ENCODE data around the gene MLEC. TPM values are rescaled to one million over a fixed set of nuclear protein-coding genes. Genes with fewer than 3 reads are reported as not detected.

MLEC gene
- total and polyA plus RNA-seq, 5 donors from 2014 or later = 28.2 to 61.4 (median 42.3) TPM

DNA sequence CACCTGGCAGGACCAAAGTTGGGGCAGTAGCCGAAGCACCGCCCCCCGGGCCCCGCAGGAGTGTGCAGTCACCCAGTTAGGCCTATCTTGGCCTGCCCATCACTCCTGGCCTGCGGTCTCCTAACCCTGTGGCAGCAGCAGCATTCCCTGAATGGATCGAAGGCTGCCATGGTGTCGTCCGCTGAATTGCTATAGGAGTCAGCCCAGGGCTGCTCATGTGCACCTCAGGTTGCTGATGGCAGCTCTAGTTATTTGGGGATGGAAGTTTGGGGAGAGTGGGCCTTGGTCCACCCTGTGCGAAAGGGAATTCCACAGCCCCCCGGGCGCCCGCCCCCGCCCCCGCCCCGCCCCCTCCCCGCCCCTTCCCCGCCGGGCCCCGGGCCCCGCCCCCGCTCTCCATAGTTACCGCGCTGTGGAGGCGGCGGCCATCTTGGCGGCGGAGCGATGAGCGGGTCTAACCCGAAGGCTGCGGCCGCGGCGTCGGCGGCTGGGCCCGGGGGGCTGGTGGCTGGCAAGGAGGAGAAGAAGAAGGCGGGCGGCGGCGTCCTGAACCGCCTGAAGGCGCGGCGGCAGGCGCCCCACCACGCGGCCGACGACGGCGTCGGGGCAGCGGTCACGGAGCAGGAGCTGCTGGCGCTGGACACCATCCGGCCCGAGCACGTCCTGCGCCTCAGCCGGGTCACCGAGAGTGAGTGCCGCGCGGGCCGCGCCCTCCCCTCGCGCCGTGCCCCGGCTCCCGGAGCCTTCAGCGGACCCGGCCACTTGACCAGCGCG lies 23.3 kb downstream of the MLEC start, which contains the start of gene UNC119B:
Gene UNC119B, plus strand, starts transcription at position 428 of the 774 bp plus-strand sequence. Its CDS starts 17 bp downstream, at position 445.
- no peaks in the 10 kb centered on the region for H3K27me3 Mint-ChIP-seq
- H3K4me1 Mint-ChIP-seq = peaks cover 18 to 36% (median 29%) of the 10 kb centered on the region in 4 donors
- Histone ChIP-seq H3K36me3 (ENCODE audit: control insufficient read depth, insufficient read depth, low read length) (peaks cover 10% of the 10 kb centered on the region), H3K4me3 (ENCODE audit: low read depth, low read length) (peak within 1 kb of the TSS; percentile 68), H3K4me1 (ENCODE audit: control insufficient read depth, insufficient read depth, low read length, poor library complexity, severe bottlenecking) (peaks cover 26% of the 10 kb centered on the region), H3K27ac (ENCODE audit: insufficient read depth, low read length, poor library complexity, severe bottlenecking) (peak within 1 kb of the TSS; percentile 68), H3K9me3 (ENCODE audit: control insufficient read depth in 2 of 2, low read length in 2 of 2) (no peaks in the 10 kb centered on the region), H3K27me3 (ENCODE audit: control insufficient read depth, insufficient read depth, low read length) (no peaks in the 10 kb centered on the region)
- H3K4me3 Mint-ChIP-seq = peak within 1 kb of the TSS; percentile 93 to 97 (median 94)
- peaks cover 8% of the 10 kb centered on the region for H3K36me3 Mint-ChIP-seq
- ATAC-seq (ENCODE audit: low read depth in 2 of 2) (peak; percentile 81 to 82), DNase-seq (peak; percentile 61 to 73 (median 71))
- no peaks in the 10 kb centered on the region for H3K9me3 Mint-ChIP-seq
- H3K27ac Mint-ChIP-seq = peak within 1 kb of the TSS; percentile 67 to 92 (median 86)

DNA sequence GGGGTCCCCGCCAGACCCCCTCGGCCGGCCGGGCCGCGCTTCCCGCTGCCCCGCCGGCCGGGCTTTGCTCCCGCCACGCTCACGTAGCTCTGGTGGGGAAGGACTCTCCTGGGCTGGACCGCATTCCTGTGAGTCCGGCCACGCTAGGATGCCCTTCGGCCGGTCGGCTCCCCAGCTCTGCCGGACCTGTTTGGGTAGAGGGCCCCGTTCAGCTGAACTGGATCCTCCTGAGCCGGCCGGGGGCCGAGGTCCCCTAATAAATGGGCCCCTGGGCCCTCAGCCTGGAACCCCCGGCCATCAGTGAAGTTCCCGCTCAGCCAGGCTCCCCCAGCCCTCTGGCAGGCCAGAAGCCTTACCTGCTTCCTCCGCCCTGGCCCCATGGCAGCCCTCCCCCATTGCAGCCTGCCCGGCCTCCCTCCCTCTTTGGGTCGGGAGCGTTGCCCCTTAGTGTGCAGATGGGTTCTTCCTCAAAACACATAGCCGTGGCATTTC lies 23.9 kb downstream of the MLEC start:
- peak overlapping the region; percentile 51 for H3K4me3 ChIP-seq (ENCODE audit: low read depth, low read length)
- H3K4me1 ChIP-seq (ENCODE audit: control insufficient read depth, insufficient read depth, low read length, poor library complexity, severe bottlenecking) = peaks cover 26% of the 10 kb centered on the region
- Mint-ChIP-seq H3K4me3 (peak overlapping the region; percentile 93 to 97 (median 94)), H3K9me3 (no peaks in the 10 kb centered on the region), H3K27ac (peak overlapping the region; percentile 67 to 92 (median 86)), H3K4me1 (peaks cover 18 to 36% (median 29%) of the 10 kb centered on the region in 4 donors), H3K27me3 (no peaks in the 10 kb centered on the region), H3K36me3 (peaks cover 8% of the 10 kb centered on the region)
- H3K9me3 ChIP-seq (ENCODE audit: control insufficient read depth in 2 of 2, low read length in 2 of 2) = no peaks in the 10 kb centered on the region
- no peak for DNase-seq
- H3K27me3 ChIP-seq (ENCODE audit: control insufficient read depth, insufficient read depth, low read length) = no peaks in the 10 kb centered on the region
- peak in 1 of 2 donors; percentile 16 for ATAC-seq (ENCODE audit: low read depth in 2 of 2)
- peak overlapping the region; percentile 68 for H3K27ac ChIP-seq (ENCODE audit: insufficient read depth, low read length, poor library complexity, severe bottlenecking)
- peaks cover 13% of the 10 kb centered on the region for H3K36me3 ChIP-seq (ENCODE audit: control insufficient read depth, insufficient read depth, low read length)

DNA sequence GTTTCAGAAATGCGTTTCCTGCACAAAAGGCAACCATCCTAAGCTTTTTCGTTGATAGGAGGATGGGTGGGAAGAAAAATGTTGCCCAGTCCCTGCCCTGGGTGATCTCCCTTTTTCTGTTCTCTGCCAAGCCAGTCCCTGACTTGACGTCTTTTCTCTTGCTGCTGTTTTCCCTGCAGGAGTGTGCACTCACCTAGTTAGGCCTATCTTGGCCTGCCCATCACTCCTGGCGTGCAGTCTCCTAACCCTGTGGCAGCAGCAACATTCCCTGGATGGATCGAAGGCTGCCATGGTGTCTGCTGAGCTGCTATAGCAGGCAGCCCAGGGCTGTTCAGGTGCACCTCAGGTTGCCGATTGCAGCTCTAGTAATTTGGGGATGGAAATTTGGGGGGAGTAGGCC lies 24.5 kb downstream of the MLEC start:
- H3K27ac ChIP-seq (ENCODE audit: insufficient read depth, low read length, poor library complexity, severe bottlenecking) = peak overlapping the region; percentile 68
- Mint-ChIP-seq H3K4me1 (peaks cover 18 to 36% (median 29%) of the 10 kb centered on the region in 4 donors), H3K4me3 (peak overlapping the region; percentile 93 to 97 (median 94)), H3K36me3 (peaks cover 12% of the 10 kb centered on the region), H3K27ac (peak overlapping the region; percentile 67 to 92 (median 86)), H3K9me3 (no peaks in the 10 kb centered on the region), H3K27me3 (no peaks in the 10 kb centered on the region)
- peak overlapping the region; percentile 51 for H3K4me3 ChIP-seq (ENCODE audit: low read depth, low read length)
- peaks cover 19% of the 10 kb centered on the region for H3K36me3 ChIP-seq (ENCODE audit: control insufficient read depth, insufficient read depth, low read length)
- no peaks in the 10 kb centered on the region for H3K9me3 ChIP-seq (ENCODE audit: control insufficient read depth in 2 of 2, low read length in 2 of 2)
- H3K4me1 ChIP-seq (ENCODE audit: control insufficient read depth, insufficient read depth, low read length, poor library complexity, severe bottlenecking) = peaks cover 26% of the 10 kb centered on the region
- no peak for ATAC-seq (ENCODE audit: low read depth in 2 of 2)
- no peak for DNase-seq
- H3K27me3 ChIP-seq (ENCODE audit: control insufficient read depth, insufficient read depth, low read length) = no peaks in the 10 kb centered on the region

DNA sequence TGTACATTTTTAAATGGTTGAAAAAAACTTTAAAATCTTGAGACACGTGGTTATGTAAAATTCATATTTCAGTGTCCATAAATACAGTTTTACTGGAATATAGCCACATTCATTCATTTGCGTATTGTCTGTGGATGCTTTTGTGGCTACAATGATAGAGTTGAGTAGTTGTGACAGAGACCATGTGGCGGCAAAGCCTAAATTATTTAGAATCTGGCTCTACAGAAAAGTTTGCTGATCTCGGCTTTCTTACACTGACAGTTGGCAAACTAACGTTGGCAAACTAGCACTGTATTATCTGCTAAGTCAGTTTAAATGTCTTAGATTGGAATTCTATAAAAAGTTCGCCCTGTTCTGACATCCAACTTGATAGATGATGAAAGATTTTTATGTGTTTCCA lies 25.7 kb downstream of the MLEC start:
- peaks cover 26% of the 10 kb centered on the region for H3K4me1 ChIP-seq (ENCODE audit: control insufficient read depth, insufficient read depth, low read length, poor library complexity, severe bottlenecking)
- DNase-seq (no peak), ATAC-seq (ENCODE audit: low read depth in 2 of 2) (no peak)
- Mint-ChIP-seq H3K27me3 (no peaks in the 10 kb centered on the region), H3K4me1 (peaks cover 18 to 36% (median 29%) of the 10 kb centered on the region in 4 donors), H3K36me3 (peaks cover 19% of the 10 kb centered on the region), H3K9me3 (no peaks in the 10 kb centered on the region), H3K4me3 (peak overlapping the region; percentile 63 to 96 (median 93)), H3K27ac (peak overlapping the region in 1 of 3 donors; percentile 12)
- H3K27ac ChIP-seq (ENCODE audit: insufficient read depth, low read length, poor library complexity, severe bottlenecking) = no peak overlapping the region
- peaks cover 26% of the 10 kb centered on the region for H3K36me3 ChIP-seq (ENCODE audit: control insufficient read depth, insufficient read depth, low read length)
- H3K9me3 ChIP-seq (ENCODE audit: control insufficient read depth in 2 of 2, low read length in 2 of 2) = no peaks in the 10 kb centered on the region
- no peak overlapping the region for H3K4me3 ChIP-seq (ENCODE audit: low read depth, low read length)
- H3K27me3 ChIP-seq (ENCODE audit: control insufficient read depth, insufficient read depth, low read length) = no peaks in the 10 kb centered on the region

DNA sequence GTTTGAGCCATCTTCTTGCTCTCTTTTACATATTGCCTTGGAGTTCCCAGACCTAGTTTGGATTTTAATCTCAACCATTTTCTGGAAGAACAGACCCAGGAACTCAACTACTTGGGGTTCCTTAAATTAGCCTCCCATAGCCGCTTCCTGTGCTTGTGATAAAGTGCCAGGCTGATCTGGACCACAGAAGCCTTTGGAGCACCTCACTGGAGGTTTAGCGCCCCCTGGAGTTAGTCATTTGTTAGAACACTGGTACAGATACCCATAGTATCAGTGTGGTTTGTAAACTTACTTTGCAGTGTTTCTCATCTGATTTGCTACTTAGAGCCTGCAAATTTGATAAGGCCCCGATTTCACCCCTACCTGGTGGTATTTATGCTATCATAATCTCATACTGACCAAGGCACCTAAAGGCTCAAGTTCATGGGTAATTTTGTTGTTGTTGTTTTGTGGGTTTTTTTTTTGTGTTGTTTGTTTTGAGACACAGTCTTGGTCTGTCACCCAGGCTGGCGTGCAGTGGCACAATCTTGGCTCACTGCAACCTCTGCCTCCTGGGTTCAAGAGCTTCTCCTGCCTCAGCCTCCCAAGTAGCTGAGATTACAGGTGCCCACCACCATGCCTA lies 27.0 kb downstream of the MLEC start:
- H3K9me3 Mint-ChIP-seq = no peaks in the 10 kb centered on the region
- DNase-seq (peak; percentile 69 to 88 (median 79)), ATAC-seq (ENCODE audit: low read depth in 2 of 2) (peak; percentile 73 to 77)
- no peaks in the 10 kb centered on the region for H3K27me3 ChIP-seq (ENCODE audit: control insufficient read depth, insufficient read depth, low read length)
- no peaks in the 10 kb centered on the region for H3K9me3 ChIP-seq (ENCODE audit: control insufficient read depth in 2 of 2, low read length in 2 of 2)
- no peak overlapping the region for H3K4me3 ChIP-seq (ENCODE audit: low read depth, low read length)
- H3K36me3 ChIP-seq (ENCODE audit: control insufficient read depth, insufficient read depth, low read length) = peaks cover 36% of the 10 kb centered on the region
- H3K27ac Mint-ChIP-seq = peak overlapping the region; percentile 48 to 86 (median 56)
- peaks cover 18 to 43% (median 33%) of the 10 kb centered on the region in 4 donors for H3K4me1 Mint-ChIP-seq
- H3K36me3 Mint-ChIP-seq = peaks cover 26% of the 10 kb centered on the region
- H3K27me3 Mint-ChIP-seq = no peaks in the 10 kb centered on the region
- peaks cover 26% of the 10 kb centered on the region for H3K4me1 ChIP-seq (ENCODE audit: control insufficient read depth, insufficient read depth, low read length, poor library complexity, severe bottlenecking)
- H3K27ac ChIP-seq (ENCODE audit: insufficient read depth, low read length, poor library complexity, severe bottlenecking) = no peak overlapping the region
- peak overlapping the region; percentile 53 to 91 (median 72) for H3K4me3 Mint-ChIP-seq

DNA sequence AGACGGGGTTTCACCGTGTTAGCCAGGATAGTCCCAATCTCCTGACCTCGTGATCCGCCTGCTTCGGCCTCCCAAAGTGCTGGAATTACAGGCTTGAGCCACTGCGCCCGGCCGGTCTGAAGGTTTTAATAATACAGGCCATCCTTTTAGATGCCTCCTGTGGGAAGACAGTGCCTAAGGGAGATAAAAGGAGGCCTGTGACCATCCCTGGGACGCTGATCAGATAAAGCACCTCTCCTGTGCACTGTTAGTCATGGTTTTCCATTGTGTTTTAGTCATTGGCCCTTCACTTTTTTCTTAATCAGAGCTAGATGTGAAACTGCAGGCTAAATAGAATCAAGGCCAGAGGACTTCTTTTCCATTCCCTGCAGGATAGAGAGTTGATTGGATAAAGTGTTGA lies 31.1 kb downstream of the MLEC start:
- H3K9me3 Mint-ChIP-seq = peaks cover 0 to 2% (median 0%) of the 10 kb centered on the region in 7 donors
- H3K36me3 Mint-ChIP-seq = peaks cover 50% of the 10 kb centered on the region
- peak overlapping the region in 1 of 4 donors; percentile 2 for H3K4me3 Mint-ChIP-seq
- Histone ChIP-seq H3K27ac (ENCODE audit: insufficient read depth, low read length, poor library complexity, severe bottlenecking) (no peak overlapping the region), H3K27me3 (ENCODE audit: control insufficient read depth, insufficient read depth, low read length) (no peaks in the 10 kb centered on the region), H3K9me3 (ENCODE audit: control insufficient read depth in 2 of 2, low read length in 2 of 2) (no peaks in the 10 kb centered on the region), H3K4me1 (ENCODE audit: control insufficient read depth, insufficient read depth, low read length, poor library complexity, severe bottlenecking) (peaks cover 7% of the 10 kb centered on the region), H3K4me3 (ENCODE audit: low read depth, low read length) (no peak overlapping the region), H3K36me3 (ENCODE audit: control insufficient read depth, insufficient read depth, low read length) (peaks cover 68% of the 10 kb centered on the region)
- H3K27ac Mint-ChIP-seq = no peak overlapping the region
- peaks cover 5 to 19% (median 18%) of the 10 kb centered on the region in 4 donors for H3K4me1 Mint-ChIP-seq
- DNase-seq (no peak), ATAC-seq (ENCODE audit: low read depth in 2 of 2) (no peak)
- no peaks in the 10 kb centered on the region for H3K27me3 Mint-ChIP-seq

DNA sequence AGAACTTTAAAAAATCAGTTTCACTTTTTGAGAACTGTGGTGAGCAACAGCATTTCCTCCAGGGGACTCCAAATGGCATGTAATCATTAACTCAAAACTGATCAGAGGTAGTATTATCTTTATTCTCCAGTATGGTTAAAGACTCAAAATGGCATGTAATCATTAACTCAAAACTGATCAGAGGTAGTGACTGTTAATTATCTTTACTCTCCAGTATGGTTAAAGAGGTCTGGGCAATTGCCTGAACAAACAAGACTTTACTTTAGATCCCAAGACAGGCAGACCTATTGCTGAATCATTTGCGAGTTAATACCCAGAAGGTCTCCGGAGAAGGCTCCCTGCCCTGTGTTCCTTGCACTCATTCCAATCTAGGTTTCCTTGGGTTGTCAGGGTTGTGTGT lies 32.1 kb downstream of the MLEC start:
- Mint-ChIP-seq H3K9me3 (peaks cover 0 to 2% (median 0%) of the 10 kb centered on the region in 7 donors), H3K4me3 (peak overlapping the region in 1 of 4 donors; percentile 80), H3K27me3 (no peaks in the 10 kb centered on the region), H3K4me1 (peaks cover under 1 to 13% (median 11%) of the 10 kb centered on the region in 4 donors), H3K27ac (no peak overlapping the region), H3K36me3 (peaks cover 47% of the 10 kb centered on the region)
- Histone ChIP-seq H3K4me3 (ENCODE audit: low read depth, low read length) (no peak overlapping the region), H3K4me1 (ENCODE audit: control insufficient read depth, insufficient read depth, low read length, poor library complexity, severe bottlenecking) (peaks cover under 1% of the 10 kb centered on the region), H3K27ac (ENCODE audit: insufficient read depth, low read length, poor library complexity, severe bottlenecking) (no peak overlapping the region), H3K27me3 (ENCODE audit: control insufficient read depth, insufficient read depth, low read length) (no peaks in the 10 kb centered on the region), H3K9me3 (ENCODE audit: control insufficient read depth in 2 of 2, low read length in 2 of 2) (no peaks in the 10 kb centered on the region), H3K36me3 (ENCODE audit: control insufficient read depth, insufficient read depth, low read length) (peaks cover 66% of the 10 kb centered on the region)
- DNase-seq = peak in 1 of 3 donors; percentile 37
- ATAC-seq (ENCODE audit: low read depth in 2 of 2) = no peak

Data from CD4-positive, CD25-positive, alpha-beta regulatory T cell (primary cell).